H7 (cell line): ENCODE results near the gene C4orf33. TPM values are rescaled to one million over a fixed set of nuclear protein-coding genes. Genes with fewer than 3 reads are reported as not detected.
"Not testable (repeated sequence)": the region's sequence is repeated elsewhere in the genome, so short reads cannot be mapped to it uniquely, and the experiment has no call there.

ENCODE experiments used
- DNase-seq: peaks from one replicate; pipeline ENCODE4 v3.0.0; 2012
- H3K27me3 ChIP-seq: 2 replicates; pipeline ENCODE4 v1.6.0; 2011; ENCODE audit warnings: mild to moderate bottlenecking, low read length; ENCODE audit not compliant: control insufficient read depth, insufficient read depth
- H3K36me3 ChIP-seq: replicated peaks from 2 replicates; pipeline ENCODE4 v1.5.1; 2011; ENCODE audit warnings: low read length; ENCODE audit not compliant: control insufficient read depth, insufficient read depth
- H3K4me3 ChIP-seq: 2 replicates; pipeline ENCODE4 v1.5.1; 2011; ENCODE audit warnings: low read depth, mild to moderate bottlenecking, control low read depth, low read length, moderate library complexity; ENCODE audit not compliant: insufficient read depth
- total RNA-seq: library from RNA; depleted of rRNA; stranded (reverse); fragments of >200 nt; shearing (Covaris generic); gene quantifications from 2 replicates; pipeline ENCODE4 v1.2.3, GENCODE V29; 2014

The C4orf33 gene
- total RNA-seq, 1 experiment from 2014 or later: 6.4 TPM

DNA sequence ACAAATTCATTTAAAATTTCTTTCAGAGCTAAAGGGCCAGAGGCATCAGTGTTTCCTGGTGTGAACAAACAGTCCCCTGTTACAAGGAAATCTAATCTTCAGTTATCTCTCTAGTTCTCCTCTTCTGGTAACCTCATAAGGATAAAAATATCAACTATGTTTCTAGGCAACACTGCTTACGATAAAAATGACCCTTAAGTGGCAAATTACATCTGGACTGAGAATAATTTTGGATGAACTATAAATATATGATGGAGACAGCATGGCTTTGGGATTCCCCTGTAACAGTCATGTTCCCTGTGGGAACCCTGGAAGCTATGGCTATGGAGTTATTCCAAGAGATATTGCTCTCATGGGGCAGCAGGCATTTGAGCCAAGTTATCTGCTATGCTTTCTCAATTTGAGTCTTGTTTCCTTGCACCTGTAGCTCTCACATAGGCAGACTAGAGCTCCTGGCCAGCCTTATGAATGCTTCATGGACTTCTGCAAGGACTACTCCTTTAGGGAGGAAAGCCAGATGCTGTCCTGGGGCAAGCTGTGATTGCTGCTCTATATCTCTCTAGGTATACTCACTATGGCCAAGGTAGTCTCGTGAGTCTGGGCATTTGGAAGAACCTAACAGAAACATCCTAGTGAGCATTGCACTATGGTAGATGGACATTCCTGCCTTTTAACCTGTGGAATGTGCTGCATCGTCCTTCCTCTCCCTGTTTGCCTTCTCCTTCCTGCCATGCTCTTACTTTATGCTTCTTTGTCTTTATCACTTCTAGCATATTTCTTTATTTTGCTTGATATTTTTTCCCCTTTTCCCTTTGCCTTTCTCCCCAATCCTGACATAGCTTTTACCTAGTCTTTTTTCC lies 14.2 kb downstream of the C4orf33 start:
- no peak for DNase-seq
- no peak overlapping the region for H3K4me3 ChIP-seq
- no peaks in the 10 kb centered on the region for H3K36me3 ChIP-seq
- no peaks in the 10 kb centered on the region for H3K27me3 ChIP-seq

DNA sequence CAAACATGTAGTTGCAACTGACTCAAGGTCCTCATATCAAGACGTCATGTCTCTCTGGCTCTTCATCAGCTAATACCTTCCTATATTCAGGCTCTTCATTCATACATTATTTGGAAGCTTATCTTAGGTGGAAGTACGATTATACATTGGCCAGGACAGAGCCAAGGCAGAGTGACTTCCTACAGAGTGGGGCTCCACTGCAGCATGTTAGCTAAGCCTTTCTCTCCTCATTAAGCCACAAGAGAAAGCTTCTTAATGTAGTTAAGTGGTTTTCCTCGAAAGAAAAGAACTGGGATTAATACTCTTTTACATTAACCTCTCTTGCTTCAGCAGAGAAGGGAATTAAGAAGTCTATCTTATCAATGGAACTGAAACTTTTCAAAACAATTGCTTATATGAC lies 15.0 kb downstream of the C4orf33 start:
- no peak for DNase-seq
- H3K4me3 ChIP-seq: no peak overlapping the region
- H3K36me3 ChIP-seq: no peaks in the 10 kb centered on the region
- H3K27me3 ChIP-seq: no peaks in the 10 kb centered on the region

GRCh38 chr4:129111919-129112318 lies 16.0 kb downstream of the C4orf33 start:
- no peak for DNase-seq
- Histone ChIP-seq H3K36me3 (no peaks in the 10 kb centered on the region), H3K27me3 (no peaks in the 10 kb centered on the region), H3K4me3 (no peak overlapping the region)

GRCh38 chr4:129113434-129113833 lies 17.5 kb downstream of the C4orf33 start:
- DNase-seq: no peak
- H3K36me3 ChIP-seq: no peaks in the 10 kb centered on the region
- no peak overlapping the region for H3K4me3 ChIP-seq
- H3K27me3 ChIP-seq: no peaks in the 10 kb centered on the region

GRCh38 chr4:129113919-129114318 lies 18.0 kb downstream of the C4orf33 start:
- DNase-seq: no peak
- no peaks in the 10 kb centered on the region for H3K27me3 ChIP-seq

DNA sequence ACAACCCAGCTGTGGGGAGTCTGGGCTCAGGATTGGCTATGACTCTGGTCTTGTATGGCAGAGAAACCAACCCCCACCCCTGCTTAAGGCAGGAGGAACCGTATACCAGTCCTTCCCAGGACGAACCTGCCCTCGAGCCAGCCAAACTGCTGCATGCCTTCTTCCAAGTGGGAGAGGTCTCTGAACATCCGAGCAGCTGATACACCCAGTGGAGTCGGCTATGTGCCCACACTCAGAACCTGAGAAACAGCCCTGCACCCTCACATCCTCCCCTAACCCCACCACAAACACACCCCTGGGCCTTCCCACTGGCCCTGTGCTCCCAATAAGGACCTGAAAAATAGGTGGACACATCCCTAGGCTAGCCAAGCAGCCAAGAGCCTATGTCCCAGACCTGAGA lies 21.8 kb downstream of the C4orf33 start:
- Histone ChIP-seq H3K27me3 (no peaks in the 10 kb centered on the region), H3K4me3 (no peak overlapping the region), H3K36me3 (no peaks in the 10 kb centered on the region)
- no peak for DNase-seq

More at GRCh38 chr4:129113919-129114318, 18.0 kb downstream of the C4orf33 start:
- no peak overlapping the region for H3K4me3 ChIP-seq
- H3K36me3 ChIP-seq: no peaks in the 10 kb centered on the region

DNA sequence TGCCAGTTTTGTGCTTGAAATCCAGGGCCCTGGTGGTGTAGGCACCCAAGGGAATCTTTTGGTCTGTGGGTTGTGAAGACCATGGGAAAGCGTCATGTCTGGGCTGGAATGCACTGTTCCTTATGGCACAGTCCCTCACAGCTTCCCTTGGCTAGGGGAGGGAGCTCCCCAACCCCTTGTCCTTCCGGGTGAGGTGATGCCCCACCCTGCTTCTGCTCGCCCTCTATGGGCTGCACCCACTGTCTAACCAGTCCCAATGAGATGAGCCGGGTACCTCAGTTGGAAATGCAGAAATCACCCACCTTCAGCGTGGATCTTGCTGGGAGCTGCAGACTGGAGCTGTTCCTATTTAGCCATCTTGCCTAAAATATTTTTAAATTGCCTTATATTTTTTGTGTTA lies 30.7 kb downstream of the C4orf33 start:
- not testable (repeated sequence) for H3K36me3 ChIP-seq, H3K4me3 ChIP-seq, DNase-seq, H3K27me3 ChIP-seq

DNA sequence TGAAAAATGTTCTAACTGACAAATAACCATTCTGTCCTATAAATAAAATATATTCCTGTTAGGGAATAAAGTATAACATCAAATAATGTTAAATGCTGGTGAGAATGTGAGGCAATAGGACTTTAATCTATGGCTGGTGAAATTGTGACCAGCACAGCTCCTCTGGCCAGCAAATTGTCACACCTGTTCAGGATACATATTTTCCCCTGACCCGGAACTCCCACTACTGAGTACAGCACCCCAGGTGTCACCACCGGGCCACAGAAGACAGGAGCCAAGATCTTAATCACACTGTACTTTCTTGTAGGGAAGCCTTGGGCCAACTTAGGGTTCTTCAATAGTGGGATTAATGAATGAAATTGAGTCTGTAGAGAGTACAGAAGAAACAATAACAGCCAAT lies 33.2 kb downstream of the C4orf33 start:
- no peak overlapping the region for H3K4me3 ChIP-seq
- no peaks in the 10 kb centered on the region for H3K27me3 ChIP-seq
- no peak for DNase-seq
- no peaks in the 10 kb centered on the region for H3K36me3 ChIP-seq

DNA sequence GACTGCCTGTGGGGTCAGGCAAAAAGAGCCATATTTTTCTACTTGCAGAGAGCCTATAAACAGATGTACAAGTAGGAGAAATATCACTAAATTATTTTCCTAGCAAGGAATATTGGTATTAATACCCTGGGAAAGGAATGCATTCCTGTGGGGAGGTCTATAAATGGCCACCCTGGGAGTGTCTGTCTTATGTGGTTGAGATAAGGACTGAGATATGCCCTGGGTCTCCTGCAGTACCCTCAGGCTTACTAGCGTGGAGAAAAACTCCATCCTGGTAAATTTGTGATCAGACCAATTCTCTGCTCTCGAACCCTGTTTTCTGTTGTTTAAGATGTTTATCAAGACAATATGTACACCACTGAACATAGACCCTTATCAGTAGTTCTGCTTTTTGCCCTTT lies 35.4 kb downstream of the C4orf33 start:
- Histone ChIP-seq H3K27me3 (no peaks in the 10 kb centered on the region), H3K36me3 (no peaks in the 10 kb centered on the region), H3K4me3 (no peak overlapping the region)
- no peak for DNase-seq

DNA sequence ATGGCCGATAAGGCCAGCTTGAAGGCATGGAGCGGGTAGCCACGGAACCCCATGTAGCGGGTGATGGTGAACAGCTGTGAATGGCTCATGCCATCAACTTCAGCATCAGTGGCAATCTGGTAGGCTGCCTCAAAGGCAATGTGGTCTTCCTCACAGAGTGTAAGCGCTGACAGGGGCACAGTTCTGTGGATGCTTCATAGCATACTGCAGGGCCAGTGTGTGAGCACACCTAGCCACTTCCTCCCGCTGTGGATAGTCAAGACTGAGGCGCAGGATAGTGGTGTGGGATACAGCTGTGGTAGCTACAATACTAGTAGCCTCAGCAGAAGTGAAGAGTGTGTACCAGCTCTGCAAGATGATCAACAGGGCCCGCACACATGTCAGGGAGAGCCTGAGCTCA lies 40.5 kb downstream of the C4orf33 start:
- H3K27me3 ChIP-seq: no peaks in the 10 kb centered on the region
- no peaks in the 10 kb centered on the region for H3K36me3 ChIP-seq
- no peak for DNase-seq
- no peak overlapping the region for H3K4me3 ChIP-seq

DNA sequence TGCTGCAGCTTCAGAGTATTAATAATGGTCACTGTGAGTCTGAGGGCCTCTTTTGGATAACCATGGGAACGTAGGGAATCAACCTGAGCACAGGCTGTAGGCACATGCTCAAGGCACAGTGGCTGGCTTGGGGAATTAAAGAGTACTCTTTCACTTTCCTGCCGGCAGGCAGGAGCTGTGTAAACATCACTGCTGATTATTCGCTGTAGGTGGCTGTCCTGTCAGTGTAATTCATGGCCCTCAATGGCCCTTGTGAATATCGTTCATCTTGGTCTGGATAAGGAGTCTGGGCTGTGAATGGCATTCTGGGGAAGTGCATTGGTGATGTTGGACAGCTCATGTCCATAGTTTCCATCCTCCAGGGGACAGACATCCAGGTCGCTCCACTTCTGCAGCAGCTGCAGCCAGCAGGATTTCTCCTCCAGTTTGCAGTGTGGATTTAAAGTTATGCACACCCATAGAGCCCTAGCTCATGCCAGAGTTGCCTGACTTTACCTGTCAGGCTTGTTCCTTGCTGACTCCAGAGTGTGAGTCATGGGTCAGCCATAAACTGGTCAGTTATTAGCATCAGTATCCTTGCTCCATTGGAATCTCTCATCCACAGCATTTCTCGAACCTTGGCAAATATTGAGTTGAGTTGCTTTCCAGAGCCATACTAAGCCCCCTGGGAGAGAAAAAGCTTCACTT lies 43.0 kb downstream of the C4orf33 start:
- DNase-seq: no peak
- H3K27me3 ChIP-seq: no peaks in the 10 kb centered on the region
- H3K36me3 ChIP-seq: no peaks in the 10 kb centered on the region
- no peak overlapping the region for H3K4me3 ChIP-seq

GRCh38 chr4:129140521-129140920 lies 44.6 kb downstream of the C4orf33 start:
- H3K4me3 ChIP-seq: no peak overlapping the region
- H3K27me3 ChIP-seq: no peaks in the 10 kb centered on the region
- no peaks in the 10 kb centered on the region for H3K36me3 ChIP-seq
- DNase-seq: no peak

DNA sequence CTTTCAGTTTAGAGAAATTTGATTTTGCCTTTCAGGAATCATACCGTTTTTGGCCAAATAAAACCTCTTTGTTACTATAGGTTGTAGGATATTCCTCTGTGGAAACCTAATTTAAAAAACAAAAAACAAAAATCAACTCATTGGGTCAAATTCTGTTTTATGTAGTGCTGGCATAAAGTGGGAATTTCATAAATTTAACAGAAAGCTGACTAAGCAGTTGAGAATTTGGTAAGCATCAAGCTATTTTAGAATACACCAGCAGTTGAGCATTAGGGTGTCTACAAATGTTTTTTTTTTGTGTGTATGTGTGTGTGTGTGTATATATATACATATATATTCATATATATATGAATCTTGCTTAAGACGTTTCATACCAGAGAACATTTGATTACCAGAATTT lies 47.4 kb downstream of the C4orf33 start:
- H3K27me3 ChIP-seq: no peaks in the 10 kb centered on the region
- no peak overlapping the region for H3K4me3 ChIP-seq
- no peak for DNase-seq
- no peaks in the 10 kb centered on the region for H3K36me3 ChIP-seq

GRCh38 chr4:129144755-129145206 lies 48.8 kb downstream of the C4orf33 start:
- H3K36me3 ChIP-seq: no peaks in the 10 kb centered on the region
- no peak overlapping the region for H3K4me3 ChIP-seq
- DNase-seq: no peak
- no peaks in the 10 kb centered on the region for H3K27me3 ChIP-seq

DNA sequence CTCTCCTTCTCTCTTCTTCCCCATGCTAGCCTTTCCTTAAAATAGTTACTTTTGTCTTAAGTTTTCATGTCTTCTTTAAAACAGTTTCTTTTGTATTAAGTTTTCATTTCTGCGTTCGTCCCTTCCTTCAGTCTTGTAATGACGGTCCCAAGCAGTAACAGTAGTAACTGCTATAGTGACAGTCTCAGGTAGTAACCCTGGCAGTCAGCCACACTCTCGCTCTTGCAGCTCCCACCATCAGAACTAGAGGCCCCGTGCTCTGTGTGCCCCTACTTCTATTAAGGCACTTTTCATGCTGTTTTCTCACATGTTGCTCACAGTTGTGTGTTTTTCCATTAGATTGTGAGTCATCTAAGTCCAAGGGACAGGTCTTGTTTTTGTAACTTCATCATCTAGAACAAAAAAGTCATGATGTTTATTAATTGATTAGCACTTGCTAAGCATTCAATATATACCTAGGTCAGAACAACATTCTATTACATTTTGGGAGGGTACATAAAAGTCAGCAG lies 49.3 kb downstream of the C4orf33 start:
- no peaks in the 10 kb centered on the region for H3K36me3 ChIP-seq
- no peaks in the 10 kb centered on the region for H3K27me3 ChIP-seq
- no peak for DNase-seq
- H3K4me3 ChIP-seq: no peak overlapping the region
